ENCODE measurements around the gene BBS9. TPM values are rescaled to one million over a fixed set of nuclear protein-coding genes. Genes with fewer than 3 reads are reported as not detected.
"Not testable (repeated sequence)": the region's sequence is repeated elsewhere in the genome, so short reads cannot be mapped to it uniquely, and the experiment has no call there.

BBS9 gene
- total RNA-seq, 2 experiments from 2014 or later, result 7.0 to 7.4 TPM

GRCh38 chr7:33303978-33304557 lies 174.7 kb downstream of the BBS9 start:
- H3K4me1 Mint-ChIP-seq (ENCODE audit: low read depth); DNase-seq; H3K27ac Mint-ChIP-seq; H3K27me3 Mint-ChIP-seq (ENCODE audit: low read depth); intact Hi-C loops (cut with micrococcal nuclease); H3K4me3 Mint-ChIP-seq; CTCF ChIA-PET: not testable (repeated sequence)
- H3K36me3 Mint-ChIP-seq (ENCODE audit: low read depth), result peaks cover 36% of the 10 kb centered on the region
- H3K9me3 Mint-ChIP-seq, result peaks cover 34% of the 10 kb centered on the region

DNA sequence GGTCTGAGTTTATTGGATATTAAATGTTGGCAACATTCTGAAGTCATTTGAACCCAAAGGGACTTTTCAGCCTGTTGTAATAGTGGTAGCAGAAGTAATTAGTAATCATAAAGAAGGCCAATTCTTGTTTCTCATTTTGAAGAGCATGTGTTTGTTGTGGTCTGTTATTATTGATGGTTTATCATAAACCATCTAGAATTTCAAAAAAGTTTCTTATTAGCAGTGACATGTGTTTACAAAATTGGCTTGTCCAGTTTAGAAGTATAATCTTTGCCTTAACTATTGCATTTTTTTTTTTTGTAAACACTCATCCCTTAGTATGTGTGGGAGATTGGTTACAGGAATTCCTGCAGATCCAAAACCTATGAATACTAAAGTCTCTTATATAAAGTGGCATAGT lies 177.8 kb downstream of the BBS9 start:
- Mint-ChIP-seq H3K27me3 (ENCODE audit: low read depth) (no peaks in the 10 kb centered on the region), H3K4me1 (ENCODE audit: low read depth) (no peaks in the 10 kb centered on the region), H3K4me3 (no peak overlapping the region), H3K9me3 (peaks cover 16% of the 10 kb centered on the region), H3K36me3 (ENCODE audit: low read depth) (peaks cover 18% of the 10 kb centered on the region), H3K27ac (no peak overlapping the region)
- CTCF ChIA-PET, result no interaction called here
- intact Hi-C loops (cut with micrococcal nuclease), result no loop called here
- DNase-seq, result no peak

DNA sequence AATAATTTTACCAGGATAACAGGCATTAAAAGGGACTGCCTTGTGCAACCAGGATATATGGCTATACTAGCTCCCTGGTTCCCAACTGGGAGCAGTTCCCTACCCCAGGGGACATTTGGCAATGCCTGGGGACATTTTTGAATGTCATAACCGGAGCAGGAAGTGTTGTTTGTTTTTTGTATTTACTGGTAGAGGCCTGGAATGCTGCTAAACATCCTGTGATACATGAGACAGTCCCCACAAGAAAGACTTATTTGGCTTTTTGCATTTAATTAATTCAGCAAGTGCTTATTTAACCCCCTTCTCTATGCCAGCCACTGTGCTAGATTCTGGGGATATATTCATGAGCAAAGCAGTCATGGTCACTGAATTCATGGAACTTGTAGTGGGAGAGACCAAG lies 181.2 kb downstream of the BBS9 start:
- Mint-ChIP-seq H3K36me3 (ENCODE audit: low read depth) (peaks cover 17% of the 10 kb centered on the region), H3K4me3 (no peak overlapping the region), H3K9me3 (peaks cover 8% of the 10 kb centered on the region), H3K27ac (no peak overlapping the region), H3K27me3 (ENCODE audit: low read depth) (no peaks in the 10 kb centered on the region), H3K4me1 (ENCODE audit: low read depth) (no peaks in the 10 kb centered on the region)
- CTCF ChIA-PET, result no interaction called here
- intact Hi-C loops (cut with micrococcal nuclease), result no loop called here
- no peak for DNase-seq

GRCh38 chr7:33325754-33326484 lies 196.6 kb downstream of the BBS9 start:
- DNase-seq, result no peak
- no peak overlapping the region for H3K27ac Mint-ChIP-seq
- CTCF ChIA-PET, result interaction anchor here (1.0 kb wide), 1 partner anchor 9 kb away, joined by 3 read pairs; no protein-coding TSS in a partner anchor
- H3K27me3 Mint-ChIP-seq (ENCODE audit: low read depth), result no peaks in the 10 kb centered on the region
- intact Hi-C loops (cut with micrococcal nuclease), result no loop called here
- H3K4me1 Mint-ChIP-seq (ENCODE audit: low read depth), result no peaks in the 10 kb centered on the region
- H3K36me3 Mint-ChIP-seq (ENCODE audit: low read depth), result peaks cover 34% of the 10 kb centered on the region
- no peak overlapping the region for H3K4me3 Mint-ChIP-seq
- H3K9me3 Mint-ChIP-seq, result peaks cover 28% of the 10 kb centered on the region

GRCh38 chr7:33326485-33326848 lies 197.1 kb downstream of the BBS9 start:
- no peaks in the 10 kb centered on the region for H3K27me3 Mint-ChIP-seq (ENCODE audit: low read depth)
- H3K27ac Mint-ChIP-seq, result no peak overlapping the region
- peaks cover 29% of the 10 kb centered on the region for H3K36me3 Mint-ChIP-seq (ENCODE audit: low read depth)
- H3K4me3 Mint-ChIP-seq, result no peak overlapping the region
- H3K4me1 Mint-ChIP-seq (ENCODE audit: low read depth), result no peaks in the 10 kb centered on the region
- intact Hi-C loops (cut with micrococcal nuclease), result no loop called here
- H3K9me3 Mint-ChIP-seq, result peaks cover 23% of the 10 kb centered on the region
- CTCF ChIA-PET, result no interaction called here
- DNase-seq, result no peak

DNA sequence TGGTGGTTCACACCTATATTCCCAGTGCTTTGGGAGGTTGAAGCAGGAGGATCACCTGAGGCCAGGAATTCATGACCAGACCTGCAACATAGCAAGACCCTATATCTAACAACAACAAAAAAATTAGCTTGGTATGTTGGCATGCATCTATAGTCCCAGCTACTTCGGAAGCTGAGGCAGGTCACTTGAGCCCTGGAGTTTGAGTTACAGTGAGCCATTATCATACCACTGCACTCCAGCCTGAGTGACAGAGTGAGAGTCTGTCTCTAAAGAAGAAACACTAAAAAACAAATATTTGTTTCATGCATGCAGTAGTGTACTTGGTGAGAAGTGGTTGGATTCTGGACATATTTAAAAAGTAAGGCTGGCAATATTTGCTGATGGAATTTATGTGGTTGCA lies 198.1 kb downstream of the BBS9 start:
- Mint-ChIP-seq H3K36me3 (ENCODE audit: low read depth) (peaks cover 22% of the 10 kb centered on the region), H3K4me3 (no peak overlapping the region), H3K9me3 (peaks cover 19% of the 10 kb centered on the region), H3K4me1 (ENCODE audit: low read depth) (no peaks in the 10 kb centered on the region), H3K27ac (no peak overlapping the region), H3K27me3 (ENCODE audit: low read depth) (no peaks in the 10 kb centered on the region)
- intact Hi-C loops (cut with micrococcal nuclease), result no loop called here
- no peak for DNase-seq
- CTCF ChIA-PET, result interaction anchor here (0.6 to 0.9 kb wide), 2 partner anchors 72 to 383 kb away, joined by 3 to 4 read pairs; no protein-coding TSS in a partner anchor

- no peaks in the 10 kb centered on the region for H3K9me3 Mint-ChIP-seq
- no peak overlapping the region for H3K4me3 Mint-ChIP-seq
- intact Hi-C loops (cut with micrococcal nuclease), result no loop called here
- no peak overlapping the region for H3K27ac Mint-ChIP-seq
- no peaks in the 10 kb centered on the region for H3K4me1 Mint-ChIP-seq (ENCODE audit: low read depth)
- no peak for DNase-seq
- no peaks in the 10 kb centered on the region for H3K27me3 Mint-ChIP-seq (ENCODE audit: low read depth)
- no peaks in the 10 kb centered on the region for H3K36me3 Mint-ChIP-seq (ENCODE audit: low read depth)
- CTCF ChIA-PET, result no interaction called here
These were observed 205.0 kb downstream of the BBS9 start for GRCh38 chr7:33334349-33334748.

GRCh38 chr7:33336820-33337219 lies 207.5 kb downstream of the BBS9 start:
- CTCF ChIA-PET, result interaction anchor here (0.8 kb wide), 1 partner anchor 151 kb away, joined by 3 read pairs; no protein-coding TSS in a partner anchor
- intact Hi-C loops (cut with micrococcal nuclease), result no loop called here
- H3K27me3 Mint-ChIP-seq (ENCODE audit: low read depth), result no peaks in the 10 kb centered on the region
- DNase-seq, result no peak
- no peaks in the 10 kb centered on the region for H3K4me1 Mint-ChIP-seq (ENCODE audit: low read depth)
- H3K9me3 Mint-ChIP-seq, result no peaks in the 10 kb centered on the region
- H3K27ac Mint-ChIP-seq, result no peak overlapping the region
- no peak overlapping the region for H3K4me3 Mint-ChIP-seq
- H3K36me3 Mint-ChIP-seq (ENCODE audit: low read depth), result peaks cover 1% of the 10 kb centered on the region

- H3K4me3 Mint-ChIP-seq, result no peak overlapping the region
- H3K27me3 Mint-ChIP-seq (ENCODE audit: low read depth), result no peaks in the 10 kb centered on the region
- H3K9me3 Mint-ChIP-seq, result no peaks in the 10 kb centered on the region
- H3K4me1 Mint-ChIP-seq (ENCODE audit: low read depth), result no peaks in the 10 kb centered on the region
- intact Hi-C loops (cut with micrococcal nuclease), result no loop called here
- peaks cover 1% of the 10 kb centered on the region for H3K36me3 Mint-ChIP-seq (ENCODE audit: low read depth)
- DNase-seq, result no peak
- H3K27ac Mint-ChIP-seq, result no peak overlapping the region
- CTCF ChIA-PET, result no interaction called here
These were observed 209.9 kb downstream of the BBS9 start for GRCh38 chr7:33339074-33339790.

DNA sequence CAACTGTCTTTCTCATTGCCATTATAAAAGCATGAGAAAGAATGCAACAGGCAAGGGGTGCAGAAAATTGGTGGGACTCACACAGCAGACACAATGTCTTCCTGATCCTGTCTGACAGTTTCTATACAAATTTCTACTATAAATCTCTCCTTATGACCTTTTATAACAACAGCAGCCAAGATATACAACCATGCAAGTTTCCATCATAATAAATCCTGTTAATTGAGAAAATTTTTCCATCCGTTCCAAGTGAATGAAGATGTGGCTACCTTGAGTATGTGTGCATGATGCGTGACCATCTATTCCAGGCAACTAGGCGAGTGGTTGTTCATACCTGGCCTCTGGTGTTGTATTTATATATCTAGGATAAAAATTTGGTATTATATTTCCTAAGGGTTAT lies 216.7 kb downstream of the BBS9 start:
- Mint-ChIP-seq H3K4me3 (no peak overlapping the region), H3K9me3 (no peaks in the 10 kb centered on the region), H3K36me3 (ENCODE audit: low read depth) (peaks cover 9% of the 10 kb centered on the region), H3K27me3 (ENCODE audit: low read depth) (no peaks in the 10 kb centered on the region), H3K27ac (no peak overlapping the region), H3K4me1 (ENCODE audit: low read depth) (no peaks in the 10 kb centered on the region)
- intact Hi-C loops (cut with micrococcal nuclease), result no loop called here
- CTCF ChIA-PET, result no interaction called here
- DNase-seq, result no peak

- no peak overlapping the region for H3K4me3 Mint-ChIP-seq
These were observed 221.2 kb downstream of the BBS9 start for GRCh38 chr7:33350577-33350976.

DNA sequence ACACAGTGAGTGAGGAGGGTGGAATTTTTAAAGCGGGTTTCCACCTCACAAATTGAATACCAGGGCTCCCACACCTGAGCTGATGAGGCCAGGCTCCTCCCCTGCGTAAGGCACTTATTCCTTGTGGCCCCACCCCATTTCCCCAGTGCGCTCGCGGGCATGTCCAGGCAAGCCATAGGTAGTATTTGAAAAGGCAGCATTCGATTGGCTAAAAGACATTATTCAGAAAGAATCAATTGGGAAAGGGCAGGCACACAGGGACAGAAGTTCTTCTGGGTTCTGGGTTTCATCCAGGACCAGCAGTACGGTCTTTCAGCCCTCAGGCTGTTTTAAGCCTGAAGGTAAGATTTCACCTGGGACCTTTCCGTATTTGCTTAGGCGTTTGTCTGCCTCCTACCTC lies 222.3 kb downstream of the BBS9 start:
- CTCF ChIA-PET, result no interaction called here
- H3K4me3 Mint-ChIP-seq, result no peak overlapping the region
- no peak overlapping the region for H3K27ac Mint-ChIP-seq
- H3K27me3 Mint-ChIP-seq (ENCODE audit: low read depth), result no peaks in the 10 kb centered on the region
- intact Hi-C loops (cut with micrococcal nuclease), result no loop called here
- no peak for DNase-seq
- no peaks in the 10 kb centered on the region for H3K9me3 Mint-ChIP-seq
- peaks cover 9% of the 10 kb centered on the region for H3K36me3 Mint-ChIP-seq (ENCODE audit: low read depth)
- no peaks in the 10 kb centered on the region for H3K4me1 Mint-ChIP-seq (ENCODE audit: low read depth)

More at GRCh38 chr7:33350577-33350976, 221.2 kb downstream of the BBS9 start:
- Mint-ChIP-seq H3K27ac (no peak overlapping the region), H3K9me3 (no peaks in the 10 kb centered on the region), H3K36me3 (ENCODE audit: low read depth) (peaks cover 9% of the 10 kb centered on the region), H3K4me1 (ENCODE audit: low read depth) (no peaks in the 10 kb centered on the region), H3K27me3 (ENCODE audit: low read depth) (no peaks in the 10 kb centered on the region)
- DNase-seq, result no peak
- intact Hi-C loops (cut with micrococcal nuclease), result no loop called here
- CTCF ChIA-PET, result no interaction called here

- H3K4me1 Mint-ChIP-seq (ENCODE audit: low read depth), result no peaks in the 10 kb centered on the region
- H3K27ac Mint-ChIP-seq, result no peak overlapping the region
- peaks cover 7% of the 10 kb centered on the region for H3K36me3 Mint-ChIP-seq (ENCODE audit: low read depth)
- no peaks in the 10 kb centered on the region for H3K27me3 Mint-ChIP-seq (ENCODE audit: low read depth)
- intact Hi-C loops (cut with micrococcal nuclease), result no loop called here
- no peaks in the 10 kb centered on the region for H3K9me3 Mint-ChIP-seq
- no peak overlapping the region for H3K4me3 Mint-ChIP-seq
- CTCF ChIA-PET, result no interaction called here
- no peak for DNase-seq
These were observed 224.8 kb downstream of the BBS9 start for GRCh38 chr7:33354201-33354600.
